GM19328 (cell line): ENCODE data around the gene CLPTM1.
"Not testable (repeated sequence)": the region's sequence is repeated elsewhere in the genome, so short reads cannot be mapped to it uniquely, and the experiment has no call there.

ENCODE experiments used
- ATAC-seq: cut with Tn5 transposase; IDR thresholded peaks from one replicate; pipeline ENCODE4 v1.9.1; 2021; ENCODE audit warnings: mild to moderate bottlenecking, moderate library complexity; ENCODE audit not compliant: unreplicated experiment

CLPTM1 gene

GRCh38 chr19:44954649-44955504 lies at the start of gene CLPTM1:
TSS of gene CLPTM1 (plus strand) at chr19:44955380. CDS start at chr19:44955396, 16 bp downstream.
- ATAC-seq: peak; percentile 77

- ATAC-seq: no peak
Measured at GRCh38 chr19:44905437-44906160, 49.6 kb upstream of the CLPTM1 start, which contains the start of gene APOE. TSS of gene APOE (plus strand) at chr19:44905796. CDS start at chr19:44906625, 829 bp downstream.

- no peak for ATAC-seq
Measured at GRCh38 chr19:44907613-44908012, 47.6 kb upstream of the CLPTM1 start.

GRCh38 chr19:44908074-44908835 lies 46.9 kb upstream of the CLPTM1 start:
- ATAC-seq: no peak

- no peak for ATAC-seq
Measured at GRCh38 chr19:44908836-44909261, 46.3 kb upstream of the CLPTM1 start.

- no peak for ATAC-seq
Measured at GRCh38 chr19:44909775-44910174, 45.4 kb upstream of the CLPTM1 start.

GRCh38 chr19:44911896-44912295 lies 43.3 kb upstream of the CLPTM1 start:
- not testable (repeated sequence) for ATAC-seq

- no peak for ATAC-seq
Measured at GRCh38 chr19:44912854-44913253, 42.3 kb upstream of the CLPTM1 start.

- not testable (repeated sequence) for ATAC-seq
Measured at GRCh38 chr19:44913512-44914432, 41.4 kb upstream of the CLPTM1 start.

GRCh38 chr19:44914433-44915206 lies 40.6 kb upstream of the CLPTM1 start, which contains the start of gene APOC1:
TSS of gene APOC1 (plus strand) at chr19:44914608. CDS start at chr19:44914892, 284 bp downstream.
- peak; percentile 81 for ATAC-seq

GRCh38 chr19:44924243-44924725 lies 30.9 kb upstream of the CLPTM1 start:
- no peak for ATAC-seq

- no peak for ATAC-seq
Measured at GRCh38 chr19:44925114-44925891, 29.9 kb upstream of the CLPTM1 start.

GRCh38 chr19:44926245-44927077 lies 28.7 kb upstream of the CLPTM1 start:
- ATAC-seq: not testable (repeated sequence)

GRCh38 chr19:44927746-44928145 lies 27.4 kb upstream of the CLPTM1 start:
- ATAC-seq: no peak

- no peak for ATAC-seq
Measured at GRCh38 chr19:44930088-44930487, 25.1 kb upstream of the CLPTM1 start.

- ATAC-seq: no peak
Measured at GRCh38 chr19:44931541-44931940, 23.6 kb upstream of the CLPTM1 start.

- no peak for ATAC-seq
Measured at GRCh38 chr19:44939668-44940067, 15.5 kb upstream of the CLPTM1 start.
